GM19043 (cell line): ENCODE measurements around the gene H2BK1.

ENCODE experiments used
- ATAC-seq: cut with Tn5 transposase; IDR thresholded peaks from one replicate; pipeline ENCODE4 v1.9.1; 2021; ENCODE audit warnings: low read depth; ENCODE audit not compliant: unreplicated experiment

H2BK1 gene

GRCh38 chr7:151245360-151246101, 35.2 kb upstream of the H2BK1 start:
- ATAC-seq, result no peak

GRCh38 chr7:151244841-151245346, 34.6 kb upstream of the H2BK1 start:
- no peak for ATAC-seq

- no peak for ATAC-seq
These were observed 34.0 kb upstream of the H2BK1 start for GRCh38 chr7:151244196-151244840.

- no peak for ATAC-seq
These were observed 33.3 kb upstream of the H2BK1 start for GRCh38 chr7:151243408-151244195.

GRCh38 chr7:151243045-151243349, 32.7 kb upstream of the H2BK1 start:
- no peak for ATAC-seq

- no peak for ATAC-seq
These were observed 32.1 kb upstream of the H2BK1 start for GRCh38 chr7:151242159-151243044.

GRCh38 chr7:151241755-151242096, 31.4 kb upstream of the H2BK1 start:
- ATAC-seq, result no peak

GRCh38 chr7:151240942-151241754, 30.9 kb upstream of the H2BK1 start:
- ATAC-seq, result no peak

GRCh38 chr7:151240536-151240935, 30.2 kb upstream of the H2BK1 start:
- no peak for ATAC-seq

- no peak for ATAC-seq
These were observed 29.7 kb upstream of the H2BK1 start for GRCh38 chr7:151239837-151240459.

- no peak for ATAC-seq
These were observed 28.9 kb upstream of the H2BK1 start for GRCh38 chr7:151238924-151239836.

GRCh38 chr7:151238190-151238810, 28.0 kb upstream of the H2BK1 start:
- no peak for ATAC-seq

- ATAC-seq, result no peak
These were observed 27.2 kb upstream of the H2BK1 start for GRCh38 chr7:151237244-151238189.

GRCh38 chr7:151236406-151236805, 26.1 kb upstream of the H2BK1 start:
- ATAC-seq, result no peak

- ATAC-seq, result no peak
These were observed 25.0 kb upstream of the H2BK1 start for GRCh38 chr7:151235091-151235787.

GRCh38 chr7:151233804-151234203, 23.5 kb upstream of the H2BK1 start:
- ATAC-seq, result no peak
